GM19023 (cell line): ENCODE measurements around the gene HLX.

ENCODE experiments used
- ATAC-seq: cut with Tn5 transposase; IDR thresholded peaks from one replicate; pipeline ENCODE4 v1.9.1; 2021; ENCODE audit warnings: mild to moderate bottlenecking, moderate library complexity; ENCODE audit not compliant: unreplicated experiment

Gene HLX

GRCh38 chr1:220880726-220881506 is 1.7 kb downstream of the HLX start:
- no peak for ATAC-seq

DNA sequence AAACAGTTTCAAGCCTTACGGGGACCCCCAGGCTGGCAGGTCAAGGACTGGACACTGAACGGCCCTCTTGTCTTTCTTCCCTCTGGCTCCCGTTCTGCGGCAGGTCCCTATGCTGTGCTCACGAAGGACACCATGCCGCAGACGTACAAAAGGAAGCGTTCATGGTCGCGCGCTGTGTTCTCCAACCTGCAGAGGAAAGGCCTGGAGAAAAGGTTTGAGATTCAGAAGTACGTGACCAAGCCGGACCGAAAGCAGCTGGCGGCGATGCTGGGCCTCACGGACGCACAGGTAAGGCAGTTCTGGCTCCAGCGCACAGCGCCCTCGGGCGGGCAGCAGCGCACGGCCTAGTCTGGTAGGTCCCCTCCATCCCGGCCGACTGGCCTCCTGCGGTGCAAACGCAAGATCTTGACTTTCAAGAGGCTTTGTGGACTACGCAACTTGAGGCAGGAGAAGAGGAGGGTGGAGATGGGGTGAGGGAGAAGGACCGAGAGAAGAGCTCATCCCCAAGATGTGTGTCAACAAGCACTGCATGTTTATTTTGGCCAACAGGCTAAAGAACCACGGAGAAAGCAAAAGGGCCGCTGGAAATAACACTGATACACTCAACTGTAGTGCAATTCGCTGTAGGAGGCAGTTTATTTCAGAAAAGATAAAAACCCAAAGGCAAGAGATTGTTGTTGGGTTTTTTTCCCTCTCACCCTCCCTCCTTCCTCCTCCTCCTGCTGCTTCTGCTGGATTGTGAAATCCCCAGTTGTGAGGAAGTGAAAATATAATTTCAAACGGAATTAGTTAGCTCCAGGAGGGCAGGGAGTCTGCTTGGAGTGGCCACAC is 3.0 kb downstream of the HLX start:
- ATAC-seq, result no peak

DNA sequence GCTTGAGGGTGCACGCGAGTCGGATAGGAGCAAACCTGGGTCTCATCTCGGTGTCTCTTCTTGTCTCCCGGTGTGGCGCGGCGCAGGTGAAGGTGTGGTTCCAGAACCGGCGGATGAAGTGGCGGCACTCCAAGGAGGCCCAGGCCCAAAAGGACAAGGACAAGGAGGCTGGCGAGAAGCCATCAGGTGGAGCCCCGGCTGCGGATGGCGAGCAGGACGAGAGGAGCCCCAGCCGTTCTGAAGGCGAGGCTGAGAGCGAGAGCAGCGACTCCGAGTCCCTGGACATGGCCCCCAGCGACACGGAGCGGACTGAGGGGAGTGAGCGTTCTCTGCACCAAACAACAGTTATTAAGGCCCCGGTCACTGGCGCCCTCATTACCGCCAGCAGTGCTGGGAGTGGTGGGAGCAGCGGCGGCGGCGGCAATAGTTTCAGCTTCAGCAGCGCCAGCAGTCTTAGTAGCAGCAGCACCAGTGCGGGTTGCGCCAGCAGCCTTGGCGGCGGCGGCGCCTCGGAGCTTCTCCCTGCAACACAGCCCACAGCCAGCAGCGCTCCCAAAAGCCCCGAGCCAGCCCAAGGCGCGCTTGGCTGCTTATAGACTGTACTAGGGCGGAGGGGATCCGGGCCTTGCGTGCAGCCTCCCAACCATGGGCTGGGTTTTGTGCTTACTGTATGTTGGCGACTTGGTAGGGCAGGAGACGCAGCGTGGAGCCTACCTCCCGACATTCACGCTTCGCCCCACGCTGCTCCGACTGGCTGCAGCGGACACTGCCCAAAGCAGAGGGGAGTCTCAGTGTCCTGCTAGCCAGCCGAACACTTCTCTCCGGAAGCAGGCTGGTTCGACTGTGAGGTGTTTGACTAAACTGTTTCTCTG is 5.1 kb downstream of the HLX start:
- no peak for ATAC-seq

GRCh38 chr1:220884981-220885918 is 6.0 kb downstream of the HLX start:
- no peak for ATAC-seq

GRCh38 chr1:220885971-220886370 is 6.7 kb downstream of the HLX start:
- no peak for ATAC-seq

DNA sequence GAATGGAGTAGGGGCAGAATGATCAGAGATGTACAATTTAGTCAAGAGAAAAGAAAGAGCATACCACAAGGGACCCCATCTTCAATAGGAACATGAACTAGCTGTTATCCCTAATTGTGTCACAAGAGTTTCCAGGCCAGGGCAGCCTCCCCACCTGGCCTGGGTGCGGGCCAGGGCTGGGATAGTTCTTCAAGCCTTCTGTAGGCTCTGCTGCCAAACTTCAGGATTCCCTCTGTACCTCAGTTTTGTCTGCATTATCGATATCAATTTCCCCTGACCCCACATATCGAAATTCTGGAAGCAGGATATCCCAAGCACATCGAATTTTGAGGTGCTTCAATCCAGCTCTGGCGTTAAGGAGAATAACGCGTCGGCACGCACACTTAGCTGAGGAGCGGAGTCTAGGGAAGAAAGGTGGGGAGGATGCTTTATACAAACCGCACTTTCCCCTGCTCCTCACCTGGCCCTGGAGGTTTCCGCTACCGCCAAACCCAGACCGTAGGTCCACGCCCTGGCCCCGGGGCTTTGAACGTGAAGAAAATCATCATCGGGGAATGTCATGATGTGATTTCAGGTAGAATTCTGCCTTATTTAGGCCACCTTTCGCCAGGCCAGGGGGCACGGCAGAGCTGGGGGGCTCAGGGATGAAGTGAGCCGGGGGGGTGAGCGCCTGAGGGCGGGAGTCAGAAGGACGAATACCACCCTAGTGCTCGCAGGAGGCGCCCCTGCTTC is 7.4 kb downstream of the HLX start:
- no peak for ATAC-seq

GRCh38 chr1:220887202-220887519 is 7.9 kb downstream of the HLX start:
- no peak for ATAC-seq

- ATAC-seq, result no peak
These were observed 8.5 kb downstream of the HLX start for GRCh38 chr1:220887520-220888416.

DNA sequence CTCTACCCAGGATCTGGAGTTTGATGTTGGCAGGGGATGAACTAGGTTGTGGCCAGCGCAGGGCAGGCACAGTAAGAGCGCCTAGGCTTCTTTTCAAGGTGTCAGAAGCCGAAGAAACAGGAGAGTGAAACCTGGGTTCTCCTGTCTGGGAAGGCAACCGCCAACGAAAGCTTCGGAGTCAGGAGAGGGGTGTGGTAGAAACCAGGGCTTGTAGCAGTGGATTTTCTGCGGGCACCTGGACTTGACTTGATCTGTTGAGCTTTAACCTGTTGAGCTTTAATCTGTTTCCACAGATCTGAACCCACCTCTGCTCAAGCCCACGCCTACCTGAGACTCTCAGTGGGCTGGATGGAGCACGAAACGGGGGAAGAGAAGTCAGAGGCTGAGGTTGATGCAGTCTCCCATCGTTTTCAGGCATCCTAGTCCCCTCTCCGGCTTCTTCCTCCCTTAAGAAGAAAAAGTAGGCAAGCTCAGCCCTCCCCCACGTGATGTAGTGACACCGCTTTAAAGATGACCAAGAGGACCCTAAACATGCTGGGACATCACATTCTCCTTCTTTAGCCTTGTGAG is 9.3 kb downstream of the HLX start:
- no peak for ATAC-seq

DNA sequence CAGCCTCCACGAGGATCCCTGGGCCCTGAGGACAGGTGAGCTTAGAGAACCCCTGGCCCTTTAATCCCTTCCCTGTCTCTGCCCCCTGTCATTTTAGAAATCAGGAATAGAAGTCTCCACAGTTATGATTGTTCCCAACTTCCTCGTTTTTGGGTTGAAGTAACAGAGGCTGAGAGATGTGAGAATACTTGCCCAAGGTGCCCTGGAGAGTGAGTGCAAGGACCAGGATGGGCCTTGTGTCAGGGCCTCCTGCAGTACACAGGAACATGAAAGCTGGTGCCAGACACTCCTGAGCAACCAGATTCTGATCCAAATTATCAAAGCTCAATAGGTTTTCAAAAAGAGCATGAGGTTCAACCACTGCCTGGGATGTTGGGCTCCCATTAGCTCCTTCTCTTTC is 10.1 kb downstream of the HLX start:
- no peak for ATAC-seq

DNA sequence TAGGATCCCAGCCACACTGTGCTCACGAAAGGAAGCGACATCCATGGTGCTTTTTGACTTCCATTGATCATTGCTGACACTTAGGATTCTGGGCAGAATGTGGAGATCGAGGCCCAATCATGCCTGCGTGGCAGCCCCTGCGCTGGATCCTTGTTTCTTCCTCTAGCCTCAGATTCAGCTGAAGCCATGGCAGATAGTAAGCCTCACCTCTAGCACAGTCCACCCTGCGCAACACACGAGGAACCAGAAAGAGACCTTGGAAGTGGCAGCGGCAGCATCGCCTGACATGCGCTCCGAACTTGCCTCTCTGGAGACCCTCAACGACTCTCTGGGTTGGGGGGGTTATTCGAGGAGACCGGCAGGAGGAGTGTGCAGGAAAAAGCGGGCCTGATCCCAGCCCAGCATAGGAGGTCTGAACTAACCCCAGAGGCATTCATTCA is 10.6 kb downstream of the HLX start:
- no peak for ATAC-seq

- no peak for ATAC-seq
These were observed 11.4 kb downstream of the HLX start for GRCh38 chr1:220890602-220891001.

DNA sequence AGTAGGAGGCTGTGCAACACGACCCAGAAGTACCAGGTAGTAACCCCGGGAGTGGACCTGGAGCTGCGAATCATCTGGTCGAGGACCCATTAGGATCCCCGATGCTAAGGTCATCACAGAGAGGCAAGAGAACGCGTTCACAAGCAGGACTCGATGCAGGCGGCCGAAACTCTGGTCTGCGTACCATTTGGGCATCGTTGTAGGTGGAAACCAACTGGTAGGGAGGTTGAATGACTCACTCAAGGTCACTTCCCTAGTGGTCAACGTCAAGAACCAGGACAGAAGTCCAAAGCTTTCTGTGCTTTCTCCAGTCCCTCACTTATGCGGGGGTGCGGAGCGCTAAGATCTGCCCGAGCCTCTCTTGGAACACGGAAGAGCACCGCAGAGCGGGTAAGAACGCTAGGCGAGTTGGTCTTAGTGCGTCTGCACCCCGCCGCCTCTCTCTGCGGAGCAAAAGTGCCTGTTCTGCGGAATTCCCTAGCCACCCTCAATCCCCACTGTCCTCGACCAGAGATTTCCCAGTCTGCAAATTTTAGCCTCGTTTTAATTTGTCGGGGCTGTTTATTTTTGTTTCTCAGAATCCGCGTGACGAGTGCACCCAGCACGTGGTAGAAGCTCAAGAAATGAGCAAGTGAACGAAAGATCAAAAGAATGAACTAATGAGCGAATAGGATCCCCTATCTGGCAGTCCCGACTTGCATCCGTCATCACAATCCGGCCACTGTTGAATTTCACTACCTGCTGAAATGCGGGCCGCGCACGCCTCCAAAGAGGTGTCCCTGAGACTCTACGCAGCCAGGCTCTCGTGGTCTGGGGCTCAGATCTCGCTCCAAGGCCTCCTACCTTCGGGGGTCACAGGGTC is 12.2 kb downstream of the HLX start:
- no peak for ATAC-seq

DNA sequence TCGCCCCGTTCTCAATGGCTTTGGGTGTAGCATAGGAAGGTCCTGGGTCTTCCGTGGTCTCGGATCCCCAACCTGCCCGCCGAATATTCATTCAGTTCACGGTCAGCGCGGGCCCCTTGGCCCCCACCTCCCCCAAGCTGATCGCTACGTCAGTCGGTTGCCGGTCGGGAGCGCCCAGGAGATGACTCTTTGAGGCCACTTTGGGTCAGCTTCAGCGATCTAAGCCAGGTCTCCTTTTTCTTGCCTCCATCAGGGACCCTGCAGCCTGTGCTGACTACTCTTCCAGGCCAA is 12.8 kb downstream of the HLX start:
- no peak for ATAC-seq

GRCh38 chr1:220892997-220893700 is 13.9 kb downstream of the HLX start:
- ATAC-seq, result no peak

GRCh38 chr1:220893701-220894024 is 14.4 kb downstream of the HLX start:
- no peak for ATAC-seq
